ENCODE measurements around the gene VPS54.

The VPS54 gene

DNA sequence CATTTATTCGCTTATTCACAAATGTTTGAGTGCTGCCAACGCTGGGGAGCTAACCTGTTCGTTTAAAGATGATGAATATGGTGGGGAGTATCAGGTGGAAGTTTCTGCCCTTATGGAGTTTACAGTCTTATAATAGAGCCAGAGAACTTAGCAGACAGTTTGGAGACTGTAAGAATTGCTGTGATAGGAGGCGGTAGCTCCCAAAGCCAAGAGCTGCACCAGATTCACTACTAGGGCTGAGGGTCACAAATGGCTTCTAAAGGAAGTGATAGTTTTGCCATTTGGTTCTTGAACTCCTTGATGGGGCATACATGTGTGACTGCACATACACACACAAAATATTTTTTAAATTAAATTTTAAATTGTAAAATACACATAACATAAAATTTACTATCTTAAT, 148.5 kb downstream of the VPS54 start:
- no peak overlapping the region for H3K27ac ChIP-seq (ENCODE audit: low read depth, low read length)
- no peaks in the 10 kb centered on the region for H3K4me1 ChIP-seq (ENCODE audit: control insufficient read depth, insufficient read depth, low read length)
- H3K36me3 ChIP-seq (ENCODE audit: control insufficient read depth, insufficient read depth, low read length), result no peaks in the 10 kb centered on the region
- H3K9ac ChIP-seq (ENCODE audit: low read length), result no peak overlapping the region
- no peak overlapping the region for H3K4me3 ChIP-seq (ENCODE audit: low read length)
- H3K27me3 ChIP-seq (ENCODE audit: control insufficient read depth, insufficient read depth, low read length), result no peaks in the 10 kb centered on the region

DNA sequence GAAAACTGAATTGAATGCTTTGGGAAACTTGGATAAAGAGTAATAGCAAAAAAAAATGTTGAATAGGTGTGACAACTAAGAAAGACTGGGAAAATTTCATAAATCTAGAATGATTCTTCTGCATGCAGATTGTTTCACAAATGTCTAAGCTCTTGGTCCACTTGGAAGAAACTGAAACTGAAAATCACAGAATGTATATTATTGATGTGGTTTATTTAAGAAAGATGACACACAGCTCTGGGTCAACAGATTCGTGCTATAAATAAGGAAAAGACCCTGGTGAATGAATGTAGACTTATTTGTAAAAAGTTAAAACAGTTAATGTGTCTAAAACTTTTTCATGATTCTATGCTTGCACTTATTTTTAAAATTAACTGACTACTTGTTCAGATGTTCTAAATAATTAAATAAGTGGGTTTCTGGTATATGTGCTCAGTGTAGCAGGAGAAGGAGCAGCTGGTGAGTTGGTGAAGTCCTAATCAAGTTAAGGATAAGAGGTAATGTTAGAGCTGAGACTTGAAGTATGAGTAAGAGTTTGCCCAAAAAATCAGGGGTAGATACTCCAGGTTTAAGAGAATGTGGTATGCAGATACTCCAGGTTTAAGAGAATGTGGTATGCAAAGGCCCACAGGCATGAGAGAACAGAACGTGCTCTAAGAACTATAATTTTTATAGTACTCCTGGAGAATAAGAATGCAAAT, 153.1 kb downstream of the VPS54 start:
- Histone ChIP-seq H3K27me3 (ENCODE audit: control insufficient read depth, insufficient read depth, low read length) (no peaks in the 10 kb centered on the region), H3K4me3 (ENCODE audit: low read length) (no peak overlapping the region), H3K27ac (ENCODE audit: low read depth, low read length) (no peak overlapping the region), H3K4me1 (ENCODE audit: control insufficient read depth, insufficient read depth, low read length) (peaks cover 5% of the 10 kb centered on the region), H3K36me3 (ENCODE audit: control insufficient read depth, insufficient read depth, low read length) (peaks cover 9% of the 10 kb centered on the region), H3K9ac (ENCODE audit: low read length) (no peak overlapping the region)

DNA sequence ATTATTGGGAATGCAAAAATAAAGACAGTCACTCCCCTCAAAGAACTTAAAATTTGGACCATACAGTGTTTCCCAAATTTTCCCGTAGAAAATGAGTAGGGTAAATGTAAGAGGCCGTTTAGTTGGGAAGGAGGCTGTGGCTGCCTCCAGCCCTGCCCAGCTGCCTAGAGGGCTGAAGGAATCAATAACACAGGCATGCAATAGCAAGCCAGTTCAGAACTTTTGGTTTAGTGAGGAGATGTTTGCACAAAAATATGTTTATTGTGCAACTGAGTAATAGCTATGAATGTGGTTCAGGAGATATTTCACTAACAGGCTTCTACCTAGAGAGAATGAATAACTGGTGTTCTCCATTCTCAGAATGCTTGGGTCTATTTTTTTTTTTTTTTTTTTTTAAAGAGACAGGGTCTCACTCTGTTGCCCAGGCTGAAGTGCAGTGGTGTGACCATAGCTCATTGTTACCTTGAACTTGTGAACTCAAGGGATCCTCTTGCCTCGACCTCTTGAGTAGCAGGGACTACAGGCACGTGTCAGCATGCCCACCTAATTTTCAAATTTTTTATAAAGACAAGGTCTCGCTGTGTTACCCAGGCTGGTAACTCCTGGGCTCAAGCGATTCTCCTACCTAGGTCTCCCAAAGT, 153.9 kb downstream of the VPS54 start:
- Histone ChIP-seq H3K27ac (ENCODE audit: low read depth, low read length) (no peak overlapping the region), H3K27me3 (ENCODE audit: control insufficient read depth, insufficient read depth, low read length) (no peaks in the 10 kb centered on the region), H3K9ac (ENCODE audit: low read length) (no peak overlapping the region), H3K4me1 (ENCODE audit: control insufficient read depth, insufficient read depth, low read length) (peaks cover 5% of the 10 kb centered on the region), H3K36me3 (ENCODE audit: control insufficient read depth, insufficient read depth, low read length) (peaks cover 9% of the 10 kb centered on the region), H3K4me3 (ENCODE audit: low read length) (no peak overlapping the region)

DNA sequence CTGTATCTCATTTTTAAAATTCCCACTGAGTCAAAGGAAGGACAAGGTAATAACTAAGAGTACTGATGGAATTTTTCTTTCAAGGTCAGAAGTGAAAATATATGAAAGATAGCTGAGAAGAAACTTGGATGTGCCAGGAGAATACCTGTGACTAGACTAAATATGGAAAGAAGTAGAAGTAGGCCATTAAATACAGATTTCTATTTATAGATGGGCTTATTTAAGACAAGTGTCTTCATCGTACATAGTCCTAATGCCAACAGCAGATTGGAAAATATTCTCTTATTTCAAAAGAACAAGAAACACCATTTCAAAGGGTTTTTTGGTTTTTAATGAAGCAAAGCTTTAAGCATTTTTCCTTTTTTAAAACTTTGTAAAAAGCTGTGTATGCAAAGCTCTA, 155.5 kb downstream of the VPS54 start:
- peaks cover 9% of the 10 kb centered on the region for H3K36me3 ChIP-seq (ENCODE audit: control insufficient read depth, insufficient read depth, low read length)
- peaks cover 5% of the 10 kb centered on the region for H3K4me1 ChIP-seq (ENCODE audit: control insufficient read depth, insufficient read depth, low read length)

DNA sequence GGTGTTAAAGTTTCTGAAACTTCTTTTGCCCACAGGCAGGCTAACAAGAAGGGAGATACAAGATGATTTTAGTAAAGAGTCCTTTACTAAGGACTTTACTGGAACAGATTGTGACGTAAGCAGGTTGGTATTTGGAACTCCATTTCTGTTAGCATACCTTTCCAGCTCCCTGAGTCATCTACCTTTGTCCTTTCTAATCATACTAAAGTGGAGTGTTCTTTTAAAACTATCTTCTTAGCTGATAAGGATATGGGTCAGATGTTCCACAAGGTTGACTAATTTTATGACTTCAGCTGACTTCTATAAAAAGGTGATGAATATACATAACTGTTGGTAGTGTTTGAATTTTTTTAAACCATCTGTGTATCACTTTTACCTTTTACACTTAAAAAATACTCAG, 156.4 kb downstream of the VPS54 start:
- Histone ChIP-seq H3K27me3 (ENCODE audit: control insufficient read depth, insufficient read depth, low read length) (no peaks in the 10 kb centered on the region), H3K36me3 (ENCODE audit: control insufficient read depth, insufficient read depth, low read length) (peaks cover 12% of the 10 kb centered on the region), H3K9ac (ENCODE audit: low read length) (no peak overlapping the region), H3K4me3 (ENCODE audit: low read length) (no peak overlapping the region), H3K27ac (ENCODE audit: low read depth, low read length) (no peak overlapping the region), H3K4me1 (ENCODE audit: control insufficient read depth, insufficient read depth, low read length) (peaks cover 5% of the 10 kb centered on the region)

More for the DNA sequence above, 155.5 kb downstream of the VPS54 start:
- no peaks in the 10 kb centered on the region for H3K27me3 ChIP-seq (ENCODE audit: control insufficient read depth, insufficient read depth, low read length)
- H3K4me3 ChIP-seq (ENCODE audit: low read length), result no peak overlapping the region
- no peak overlapping the region for H3K9ac ChIP-seq (ENCODE audit: low read length)
- H3K27ac ChIP-seq (ENCODE audit: low read depth, low read length), result no peak overlapping the region

DNA sequence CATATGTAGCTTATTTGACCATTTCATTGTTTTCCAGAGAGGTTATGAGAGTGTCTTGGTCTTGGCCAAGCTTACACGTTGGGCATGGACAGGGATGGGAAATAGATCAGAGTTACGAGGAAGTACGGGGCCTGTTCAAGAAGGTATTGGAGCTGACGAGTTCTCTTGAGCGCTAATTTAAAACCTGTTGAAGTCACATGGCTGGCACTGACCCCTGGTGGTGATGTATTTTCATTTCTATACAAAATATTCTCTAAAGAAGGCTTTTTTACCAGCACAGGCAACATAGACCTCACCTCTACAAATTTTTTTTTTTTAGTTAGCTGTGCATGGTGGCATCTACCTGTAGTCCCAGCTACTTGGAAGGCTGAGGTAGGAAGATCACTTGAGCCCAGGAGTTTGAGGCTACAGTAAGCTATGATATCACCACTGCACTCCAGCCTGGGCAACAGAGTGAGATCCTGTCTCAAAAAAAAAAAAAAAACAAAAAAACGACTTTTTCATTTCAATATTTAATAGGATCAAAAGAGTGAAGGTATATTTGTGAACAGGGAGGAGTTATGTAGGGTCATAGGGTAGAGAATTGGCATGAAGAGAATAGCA, 157.9 kb downstream of the VPS54 start:
- peaks cover 14% of the 10 kb centered on the region for H3K36me3 ChIP-seq (ENCODE audit: control insufficient read depth, insufficient read depth, low read length)
- no peaks in the 10 kb centered on the region for H3K27me3 ChIP-seq (ENCODE audit: control insufficient read depth, insufficient read depth, low read length)
- H3K27ac ChIP-seq (ENCODE audit: low read depth, low read length), result no peak overlapping the region
- no peak overlapping the region for H3K4me3 ChIP-seq (ENCODE audit: low read length)
- no peak overlapping the region for H3K9ac ChIP-seq (ENCODE audit: low read length)
- H3K4me1 ChIP-seq (ENCODE audit: control insufficient read depth, insufficient read depth, low read length), result peaks cover 5% of the 10 kb centered on the region

DNA sequence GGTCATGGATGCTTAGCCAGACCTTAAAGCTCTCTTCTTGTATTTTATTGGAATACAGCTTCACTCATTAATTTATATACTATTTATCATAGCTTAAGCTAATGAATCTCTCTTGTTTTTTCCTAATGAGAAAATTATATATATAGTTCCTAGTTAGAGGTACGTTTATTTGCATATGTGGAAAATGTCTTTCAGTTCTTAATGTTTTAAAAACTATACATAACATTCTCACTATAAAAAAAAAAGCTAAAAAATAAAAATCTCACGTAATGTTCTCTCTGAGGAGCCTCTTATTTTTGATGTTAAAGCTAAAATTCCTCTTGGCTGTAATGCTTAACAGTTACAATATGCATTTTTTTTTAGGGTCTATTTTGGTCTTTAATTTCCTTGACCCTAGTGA, 160.9 kb downstream of the VPS54 start:
- Histone ChIP-seq H3K27ac (ENCODE audit: low read depth, low read length) (no peak overlapping the region), H3K4me1 (ENCODE audit: control insufficient read depth, insufficient read depth, low read length) (peaks cover 3% of the 10 kb centered on the region), H3K4me3 (ENCODE audit: low read length) (no peak overlapping the region), H3K36me3 (ENCODE audit: control insufficient read depth, insufficient read depth, low read length) (peaks cover 5% of the 10 kb centered on the region), H3K9ac (ENCODE audit: low read length) (no peak overlapping the region), H3K27me3 (ENCODE audit: control insufficient read depth, insufficient read depth, low read length) (no peaks in the 10 kb centered on the region)

DNA sequence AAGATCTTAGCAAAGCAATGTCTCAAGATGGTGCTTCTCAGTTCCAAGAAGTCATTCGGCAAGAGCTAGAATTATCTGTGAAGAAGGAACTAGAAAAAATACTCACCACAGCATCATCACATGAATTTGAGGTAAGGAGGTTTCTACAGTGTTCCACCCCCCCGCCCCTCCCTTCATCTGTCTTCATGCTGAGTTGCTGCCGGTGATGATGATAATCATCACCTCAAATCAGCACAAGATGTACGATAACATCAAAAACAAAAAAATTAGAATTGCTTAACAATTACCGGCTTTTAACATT, 163.0 kb downstream of the VPS54 start:
- peaks cover 5% of the 10 kb centered on the region for H3K36me3 ChIP-seq (ENCODE audit: control insufficient read depth, insufficient read depth, low read length)
- H3K4me1 ChIP-seq (ENCODE audit: control insufficient read depth, insufficient read depth, low read length), result no peaks in the 10 kb centered on the region
- no peak overlapping the region for H3K27ac ChIP-seq (ENCODE audit: low read depth, low read length)
- no peak overlapping the region for H3K4me3 ChIP-seq (ENCODE audit: low read length)
- H3K27me3 ChIP-seq (ENCODE audit: control insufficient read depth, insufficient read depth, low read length), result no peaks in the 10 kb centered on the region
- H3K9ac ChIP-seq (ENCODE audit: low read length), result no peak overlapping the region

DNA sequence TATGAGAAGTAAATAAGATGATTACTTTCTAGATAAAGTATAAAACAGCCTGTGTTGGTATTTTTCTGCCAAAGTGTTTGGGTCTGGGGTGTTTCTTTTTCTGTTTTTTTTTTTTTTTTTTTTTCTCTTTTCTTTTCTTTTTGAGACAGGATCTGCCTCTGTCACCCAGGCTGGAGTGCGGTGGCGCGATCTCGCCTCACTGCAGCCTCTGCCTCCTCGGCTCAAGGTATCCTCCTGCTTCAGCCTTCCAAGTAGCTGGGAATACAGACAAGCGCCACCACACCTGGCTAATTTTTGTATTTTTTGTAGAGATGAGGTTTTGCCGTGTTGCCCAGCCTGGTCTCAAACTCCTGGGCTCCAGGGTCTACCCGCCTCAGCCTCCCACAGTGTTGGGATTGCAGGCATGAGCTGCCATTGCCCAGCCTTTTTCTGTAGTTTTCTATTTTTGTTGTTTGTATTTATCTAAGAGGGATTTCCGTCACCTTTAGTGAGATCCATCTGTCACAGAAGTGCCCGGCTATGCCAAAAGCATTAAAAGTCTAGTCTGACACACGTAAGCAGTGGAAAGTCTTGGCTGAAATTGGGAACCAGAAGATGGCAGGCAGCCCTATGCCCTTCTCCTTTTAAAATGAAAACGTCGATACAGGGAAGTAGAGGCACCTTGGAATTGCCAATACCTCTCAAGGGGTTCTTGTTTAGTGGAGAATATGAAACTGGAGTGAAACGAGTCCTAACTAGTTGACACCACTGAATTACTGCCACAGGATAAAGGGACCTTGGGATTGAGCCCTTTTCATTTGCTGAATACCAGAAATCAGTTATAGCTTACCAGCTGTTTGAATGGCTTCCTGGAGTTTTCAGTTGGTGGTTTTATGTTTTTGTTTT, 163.6 kb downstream of the VPS54 start:
- H3K27ac ChIP-seq (ENCODE audit: low read depth, low read length), result no peak overlapping the region
- H3K27me3 ChIP-seq (ENCODE audit: control insufficient read depth, insufficient read depth, low read length), result no peaks in the 10 kb centered on the region
- H3K4me3 ChIP-seq (ENCODE audit: low read length), result no peak overlapping the region
- H3K9ac ChIP-seq (ENCODE audit: low read length), result no peak overlapping the region
- peaks cover 5% of the 10 kb centered on the region for H3K36me3 ChIP-seq (ENCODE audit: control insufficient read depth, insufficient read depth, low read length)
- no peaks in the 10 kb centered on the region for H3K4me1 ChIP-seq (ENCODE audit: control insufficient read depth, insufficient read depth, low read length)

DNA sequence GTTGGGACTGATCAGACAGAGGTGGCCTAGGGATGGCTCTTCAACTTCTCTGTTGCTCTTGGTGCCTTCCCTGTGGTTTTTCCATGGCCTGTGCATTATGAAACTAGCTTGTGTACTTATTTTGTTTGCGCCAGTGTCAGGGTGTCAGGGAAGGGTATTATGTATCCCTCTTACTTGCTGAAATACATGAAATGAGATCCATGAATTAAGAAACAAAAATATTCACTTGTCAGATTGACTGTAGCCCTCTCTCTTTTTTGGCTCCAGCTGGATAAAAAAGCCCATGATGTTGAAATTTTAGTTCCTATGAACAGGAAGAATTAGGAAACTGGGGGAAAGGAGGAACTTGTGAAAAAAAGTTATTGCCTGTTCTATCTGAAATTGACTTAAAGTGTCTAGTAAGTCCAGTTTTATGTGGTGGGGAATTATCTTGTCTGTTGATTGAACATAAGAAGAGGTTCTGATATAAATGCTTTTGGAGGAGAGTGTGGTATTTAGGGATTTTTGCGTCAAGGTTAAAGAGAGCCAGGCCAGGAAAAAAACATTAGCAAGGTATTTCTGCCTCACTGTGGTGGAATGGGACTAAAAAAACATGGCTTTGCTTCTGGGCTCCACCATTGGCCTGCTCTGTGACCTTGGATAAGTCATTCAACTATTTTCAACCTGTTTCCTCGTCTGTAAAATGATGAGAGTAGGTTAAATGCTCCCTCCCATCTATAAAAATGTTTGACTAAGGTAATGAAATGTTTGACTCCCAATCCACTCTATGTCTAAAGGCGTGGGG, 165.5 kb downstream of the VPS54 start:
- Histone ChIP-seq H3K9ac (ENCODE audit: low read length) (no peak overlapping the region), H3K27ac (ENCODE audit: low read depth, low read length) (no peak overlapping the region), H3K36me3 (ENCODE audit: control insufficient read depth, insufficient read depth, low read length) (peaks cover 5% of the 10 kb centered on the region), H3K27me3 (ENCODE audit: control insufficient read depth, insufficient read depth, low read length) (no peaks in the 10 kb centered on the region), H3K4me1 (ENCODE audit: control insufficient read depth, insufficient read depth, low read length) (peaks cover 8% of the 10 kb centered on the region), H3K4me3 (ENCODE audit: low read length) (no peak overlapping the region)

DNA sequence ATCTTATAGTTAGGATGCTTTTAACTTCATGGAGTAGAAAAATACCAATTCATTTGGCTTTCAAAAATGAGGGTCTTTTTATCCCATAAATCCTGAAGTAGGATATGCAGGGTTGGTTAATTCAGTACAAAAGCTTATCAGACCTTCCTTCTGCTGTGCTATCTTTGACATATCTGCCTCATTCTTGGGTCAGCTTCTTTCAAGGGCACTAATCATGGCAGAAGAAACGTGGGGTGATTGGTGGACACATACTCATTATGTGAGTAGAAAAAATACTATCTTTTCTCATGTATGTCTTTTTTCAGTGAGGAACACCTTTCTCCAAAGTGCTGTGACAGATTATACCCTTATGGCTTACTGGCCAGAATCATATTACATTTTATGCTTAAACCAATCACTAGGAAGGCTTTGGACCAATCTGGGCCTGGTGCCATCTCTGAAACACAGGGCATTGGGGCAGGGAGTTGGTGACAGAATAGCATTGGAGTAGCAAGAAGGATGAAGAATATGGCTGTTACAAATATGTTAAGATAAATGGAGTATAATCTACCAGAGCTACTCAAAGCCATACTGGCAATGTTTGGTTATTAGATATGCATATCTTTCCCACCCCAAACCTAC, 167.4 kb downstream of the VPS54 start:
- H3K9ac ChIP-seq (ENCODE audit: low read length), result no peak overlapping the region
- H3K27me3 ChIP-seq (ENCODE audit: control insufficient read depth, insufficient read depth, low read length), result no peaks in the 10 kb centered on the region
- H3K27ac ChIP-seq (ENCODE audit: low read depth, low read length), result no peak overlapping the region
- H3K36me3 ChIP-seq (ENCODE audit: control insufficient read depth, insufficient read depth, low read length), result no peaks in the 10 kb centered on the region
- no peak overlapping the region for H3K4me3 ChIP-seq (ENCODE audit: low read length)
- peaks cover 8% of the 10 kb centered on the region for H3K4me1 ChIP-seq (ENCODE audit: control insufficient read depth, insufficient read depth, low read length)

All from rectal smooth muscle tissue (tissue), 1 donor.